Central memory CD4-positive, alpha-beta T cell (primary cell): ENCODE results near the gene MSANTD3.
"Not testable (repeated sequence)": the region's sequence is repeated elsewhere in the genome, so short reads cannot be mapped to it uniquely, and the experiment has no call there.

Experiments used
- DNase-seq: peaks from one replicate; pipeline ENCODE4 v3.0.0; 2022
- total RNA-seq, 3 experiments: gene quantifications; one replicate each; lab custom pipeline; 2026; lab: John Stamatoyannopoulos, UW

MSANTD3 gene, protein sequence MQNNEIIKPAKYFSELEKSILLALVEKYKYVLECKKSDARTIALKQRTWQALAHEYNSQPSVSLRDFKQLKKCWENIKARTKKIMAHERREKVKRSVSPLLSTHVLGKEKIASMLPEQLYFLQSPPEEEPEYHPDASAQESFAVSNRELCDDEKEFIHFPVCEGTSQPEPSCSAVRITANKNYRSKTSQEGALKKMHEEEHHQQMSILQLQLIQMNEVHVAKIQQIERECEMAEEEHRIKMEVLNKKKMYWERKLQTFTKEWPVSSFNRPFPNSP
- total RNA-seq: 5.4 to 13.3 (median 9.8) reads per million in 3 experiments

DNA sequence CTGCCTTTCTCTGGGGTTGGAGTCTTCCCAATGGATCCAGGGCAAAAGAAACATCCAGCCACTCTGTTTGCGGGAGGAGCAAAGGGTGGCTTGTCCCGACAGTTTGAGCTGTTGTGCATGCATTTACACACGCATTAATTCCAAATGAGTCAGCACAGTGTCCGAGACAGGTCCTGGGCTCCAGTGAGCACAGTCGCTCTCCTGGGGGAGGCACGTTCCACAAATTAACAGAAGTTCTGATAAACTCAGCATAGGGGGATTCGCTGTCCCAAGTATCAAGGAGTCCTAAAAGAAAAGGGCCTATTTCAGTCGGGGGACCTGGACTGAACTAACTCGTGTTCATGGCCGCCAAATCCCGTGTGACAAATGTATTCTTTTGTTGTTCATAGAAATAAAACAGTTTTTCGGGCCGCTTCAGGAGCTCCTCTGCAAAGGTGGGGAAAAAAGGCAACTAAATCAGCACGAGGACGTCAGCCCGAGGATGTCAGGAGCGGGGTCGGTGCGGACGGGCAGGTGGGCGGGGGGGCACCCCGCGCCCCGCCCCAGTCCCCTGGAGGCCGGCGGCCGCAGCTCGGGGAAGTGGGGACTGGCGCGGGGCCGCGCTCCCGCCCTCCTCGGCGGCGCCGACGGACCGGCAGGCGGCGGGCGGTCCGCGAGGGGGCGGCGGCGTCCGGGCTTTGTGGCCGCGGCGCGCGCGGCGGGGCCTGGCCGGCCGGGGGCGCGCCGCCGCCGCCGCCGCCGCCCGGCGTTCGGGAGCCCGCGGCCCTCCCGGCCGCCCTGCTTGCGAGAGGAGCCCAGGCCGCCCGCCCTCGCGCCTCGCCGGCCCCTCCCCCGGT is at the start of gene MSANTD3:
Gene MSANTD3 (plus strand): TSS at position 614 of the 836 bp plus-strand sequence. CDS start 14,796 bp downstream, outside the sequence.
- peak; percentile 39 for DNase-seq

DNA sequence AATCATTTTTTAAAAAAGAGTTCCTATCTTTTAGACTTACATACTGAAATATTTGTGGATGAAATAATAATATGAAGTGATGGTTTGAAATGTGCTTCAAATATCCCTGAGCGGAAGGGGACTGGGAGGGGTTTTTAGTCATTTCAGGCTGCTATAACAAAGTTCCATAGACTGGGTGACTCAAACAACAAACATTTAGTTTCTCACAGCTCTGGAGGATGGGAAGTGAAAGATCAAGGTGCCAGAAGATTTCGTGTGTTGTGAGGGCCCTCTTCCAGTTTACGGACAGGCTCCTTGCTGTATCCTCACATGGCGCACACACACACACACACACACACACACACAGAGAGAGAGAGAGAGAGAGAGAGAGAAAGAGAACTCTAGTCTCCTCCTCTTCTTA is 47.1 kb upstream of the MSANTD3 start:
- no peak for DNase-seq

DNA sequence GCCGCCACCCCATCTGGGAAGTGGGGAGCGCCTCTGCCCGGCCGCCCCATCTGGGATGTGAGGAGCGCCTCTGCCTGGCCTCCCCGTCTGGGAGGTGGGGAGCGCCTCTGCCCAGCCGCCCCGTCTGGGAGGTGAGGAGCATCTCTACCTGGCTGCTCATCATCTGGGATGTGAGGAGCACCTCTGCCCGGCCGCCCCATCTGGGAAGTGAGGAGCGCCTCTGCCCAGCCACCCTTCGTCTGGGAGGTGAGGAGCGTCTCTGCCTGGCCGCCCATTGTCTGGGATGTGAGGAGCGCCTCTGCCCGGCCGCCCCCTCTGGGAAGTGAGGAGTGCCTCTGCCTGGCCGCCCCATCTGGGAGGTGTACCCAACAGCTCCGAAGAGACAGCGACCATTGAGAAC is 34.0 kb upstream of the MSANTD3 start:
- DNase-seq: not testable (repeated sequence)

DNA sequence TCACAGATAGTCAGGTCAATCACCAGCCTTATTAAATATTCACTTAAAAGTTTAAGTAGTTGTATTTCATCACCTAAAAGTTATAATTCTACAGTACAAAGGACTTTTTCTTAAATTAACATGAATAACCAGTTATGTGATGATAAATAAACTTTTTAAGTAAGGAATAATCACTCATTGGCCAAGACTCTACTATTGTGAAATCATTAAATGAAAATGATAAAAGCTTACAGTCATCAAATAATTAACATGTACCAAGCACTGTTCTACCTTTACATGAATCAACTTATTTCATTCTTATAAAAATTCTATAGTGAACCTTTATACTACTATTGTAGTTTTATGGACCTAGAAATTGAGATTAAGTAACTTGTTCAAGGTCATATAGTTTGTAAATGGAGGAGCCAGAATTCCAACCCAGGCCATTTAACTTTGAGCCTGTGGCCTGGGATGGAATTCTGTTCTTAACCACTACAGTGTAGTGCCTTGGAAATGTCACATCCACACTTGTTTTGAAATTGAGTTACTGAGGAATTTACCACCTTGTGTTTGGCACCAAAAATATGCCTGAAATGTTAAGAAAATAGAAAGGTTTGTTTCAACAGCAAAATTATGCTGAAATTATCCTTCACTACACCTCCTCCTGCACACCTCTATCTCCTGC is 32.8 kb upstream of the MSANTD3 start:
- no peak for DNase-seq

DNA sequence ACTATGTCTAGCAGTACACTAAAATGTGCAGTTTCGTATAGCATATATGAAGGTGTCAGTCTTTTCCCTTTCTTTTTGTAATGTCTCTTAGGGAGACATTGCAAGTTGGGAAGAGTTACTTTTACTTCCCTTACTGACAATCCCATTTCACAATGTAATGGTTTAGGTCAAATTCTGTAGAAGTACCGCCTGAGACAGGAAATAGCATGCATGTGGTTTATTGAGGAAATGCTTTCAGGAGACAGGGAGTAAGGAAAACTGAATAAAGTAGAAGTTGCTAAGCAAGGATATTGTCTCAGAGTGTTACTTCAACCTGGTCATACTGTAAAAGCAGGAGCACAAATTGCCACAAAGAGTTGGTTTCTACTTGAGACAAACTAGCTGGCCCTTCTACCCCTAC is 32.1 kb upstream of the MSANTD3 start:
- no peak for DNase-seq

DNA sequence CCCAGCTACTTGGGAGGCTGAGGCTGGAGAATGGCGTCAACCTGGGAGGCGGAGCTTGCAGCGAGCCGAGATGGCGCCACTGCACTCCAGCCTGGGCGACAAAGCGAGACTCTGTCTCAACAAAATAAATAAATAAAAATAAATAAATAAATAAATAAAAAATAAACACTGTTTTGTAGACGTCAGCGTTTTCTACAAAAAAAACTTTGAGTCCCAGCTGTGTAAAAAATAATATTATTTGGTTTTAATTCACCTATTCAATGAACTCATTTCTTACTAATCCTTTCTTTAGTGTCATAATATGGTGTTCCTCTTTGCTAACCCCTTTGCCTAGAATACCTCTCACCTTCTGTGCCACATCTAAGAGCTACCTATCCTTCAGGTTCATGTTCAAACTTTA is 30.2 kb upstream of the MSANTD3 start:
- DNase-seq: no peak

DNA sequence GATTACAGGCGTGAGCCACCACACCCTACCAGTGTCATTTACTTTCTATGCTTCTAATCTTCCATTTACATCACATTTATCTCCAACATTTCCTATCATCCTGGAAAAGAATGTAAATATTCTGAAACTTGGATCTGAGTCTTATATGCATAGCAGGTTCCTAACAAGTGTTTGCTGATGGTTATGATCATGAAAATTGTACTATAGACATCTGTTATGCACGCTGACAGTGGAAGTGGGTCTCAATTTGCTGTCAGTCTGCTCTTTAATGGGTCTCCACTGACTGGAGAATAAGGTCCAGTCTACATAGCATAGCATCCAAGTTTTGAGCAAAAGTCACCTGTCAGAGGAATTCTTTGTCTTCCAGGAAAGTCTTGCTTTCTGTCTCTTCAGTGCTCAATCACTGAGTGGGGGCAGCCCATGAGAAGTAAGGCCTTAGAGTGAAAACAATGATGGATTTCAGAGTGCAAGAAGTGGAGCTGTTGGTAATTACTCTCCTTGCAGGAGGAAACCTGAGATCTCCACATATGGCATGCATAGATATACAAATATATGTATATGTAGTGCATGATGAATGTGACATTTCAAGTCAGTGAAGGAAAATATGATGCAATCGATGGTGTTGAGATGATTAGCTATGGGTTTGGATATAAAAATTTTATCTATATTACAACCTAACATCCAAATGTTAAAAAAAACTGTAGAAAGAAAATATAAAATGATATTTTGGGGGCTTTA is 29.2 kb upstream of the MSANTD3 start:
- DNase-seq: no peak

DNA sequence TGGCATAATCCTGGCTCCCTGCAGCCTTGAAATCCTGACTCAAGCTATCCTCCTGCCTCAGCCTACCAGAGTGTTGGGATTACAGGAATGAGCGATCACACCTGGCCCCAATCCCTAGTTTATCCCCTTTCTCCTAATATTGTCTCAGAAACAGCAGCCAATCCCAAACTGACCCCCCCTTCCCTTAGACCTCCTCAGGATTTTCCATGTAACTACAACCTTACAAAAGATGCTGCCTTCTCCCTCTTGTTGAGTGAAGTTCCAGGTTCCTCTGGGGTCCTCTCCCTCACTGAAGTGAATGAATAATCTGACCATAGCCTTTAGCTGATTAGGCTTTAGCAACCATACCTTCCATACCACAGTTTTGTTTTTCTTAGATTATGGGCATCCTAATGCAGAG is 25.9 kb upstream of the MSANTD3 start:
- DNase-seq: no peak

DNA sequence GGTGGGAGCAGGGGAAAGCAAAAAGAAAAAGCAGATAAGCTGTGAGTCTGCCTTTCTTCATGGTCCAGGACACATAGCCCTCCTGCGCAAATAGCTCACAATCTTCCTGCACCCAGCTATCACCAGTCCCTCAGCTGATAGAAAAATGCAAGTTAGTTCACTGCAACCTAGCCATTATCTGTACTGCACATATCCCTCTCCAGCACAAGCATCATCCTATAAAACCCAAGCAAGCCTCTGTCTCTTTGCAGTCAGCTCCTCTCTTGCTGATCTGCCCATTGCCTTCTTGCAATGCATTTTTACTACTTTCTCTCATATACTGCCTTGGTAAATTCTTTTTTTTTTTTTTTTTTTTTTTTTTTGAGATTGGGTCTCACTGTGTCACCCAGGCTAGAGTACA is 20.0 kb upstream of the MSANTD3 start:
- DNase-seq: no peak

DNA sequence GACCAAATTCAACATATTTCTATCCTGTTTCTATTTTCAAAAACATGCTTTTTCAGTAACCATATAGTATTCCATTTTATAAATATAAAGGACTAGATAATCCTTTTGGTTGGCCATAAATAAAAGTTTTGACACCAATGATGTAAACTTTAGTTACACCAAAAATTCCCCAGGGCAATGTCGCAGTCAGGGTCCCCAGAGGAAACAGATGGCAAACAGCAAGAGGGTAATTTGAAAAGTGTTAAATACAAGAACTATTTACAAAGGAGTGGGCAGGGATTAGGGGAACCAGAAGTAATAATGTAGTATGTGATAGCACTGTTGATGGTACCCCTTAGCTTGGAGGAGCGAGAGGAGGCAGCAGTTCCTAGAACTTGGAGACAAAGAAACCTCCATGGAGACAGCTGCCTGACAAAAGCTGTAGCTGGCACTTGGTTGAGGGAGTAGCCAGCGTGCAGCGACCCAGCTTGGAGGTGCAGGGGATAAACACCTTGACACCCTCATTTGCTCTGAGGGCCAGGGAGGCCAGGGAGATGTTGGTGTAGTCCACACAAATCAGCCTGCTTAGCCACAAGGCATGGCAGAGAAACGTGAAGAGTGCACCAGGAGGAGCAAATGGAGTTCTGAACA is 18.3 kb upstream of the MSANTD3 start:
- DNase-seq: no peak

DNA sequence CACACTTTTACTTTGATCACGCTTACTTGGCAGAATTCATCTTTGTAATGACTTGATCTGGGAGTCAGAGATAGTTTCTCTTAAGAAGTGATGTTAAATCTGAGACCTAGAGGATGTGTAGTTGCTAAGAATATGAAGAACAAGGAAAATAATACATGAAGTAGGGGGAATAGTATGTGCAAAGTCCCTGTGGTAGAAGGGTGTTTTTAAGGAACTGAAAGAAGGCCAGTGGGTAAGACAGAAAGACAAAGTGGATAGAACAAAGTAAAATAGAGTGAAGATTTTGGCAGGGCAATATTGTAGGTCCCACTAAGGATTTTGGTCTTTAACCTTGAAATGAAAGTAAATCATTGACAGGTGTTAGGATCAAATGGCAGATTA is 17.8 kb upstream of the MSANTD3 start:
- DNase-seq: no peak

DNA sequence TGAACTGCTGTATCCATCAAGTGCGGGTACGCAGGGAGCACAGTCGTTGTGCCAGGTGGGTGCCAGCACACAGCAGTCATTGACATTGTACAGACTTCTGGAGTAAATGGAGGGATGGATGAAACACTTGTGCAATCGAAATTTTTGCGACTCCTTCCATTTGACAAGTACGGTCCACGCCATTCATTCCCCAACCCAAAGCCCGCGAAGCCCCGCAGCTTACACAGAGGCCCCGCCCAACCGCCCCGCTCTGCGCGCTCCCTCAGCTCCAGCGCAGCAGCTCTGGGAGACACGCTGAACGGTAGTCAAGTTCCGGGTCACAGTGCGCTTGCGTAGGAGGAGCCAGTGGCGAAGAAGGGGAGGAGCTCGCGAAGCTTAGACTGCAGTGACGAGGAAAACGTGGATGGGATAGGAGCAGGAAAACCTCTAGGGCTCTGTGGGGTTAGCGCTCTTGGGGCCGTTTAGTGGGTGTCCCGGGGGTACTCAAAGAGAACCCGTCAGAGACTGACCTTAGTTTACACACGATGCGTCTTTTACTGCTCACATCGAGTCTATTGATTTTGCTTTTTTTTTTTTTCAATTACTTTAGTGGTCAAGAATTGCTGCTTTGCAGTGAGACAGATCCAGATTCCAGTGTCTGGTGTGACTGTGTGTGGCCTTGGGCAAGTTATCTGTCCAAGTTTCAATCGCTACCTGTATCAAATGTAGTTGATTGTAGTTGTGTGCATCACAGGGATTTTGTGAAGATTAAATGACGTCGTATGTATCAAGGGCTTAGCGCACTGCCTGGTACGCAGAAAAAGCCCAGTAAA is 15.3 kb upstream of the MSANTD3 start:
- peak; percentile 81 for DNase-seq

DNA sequence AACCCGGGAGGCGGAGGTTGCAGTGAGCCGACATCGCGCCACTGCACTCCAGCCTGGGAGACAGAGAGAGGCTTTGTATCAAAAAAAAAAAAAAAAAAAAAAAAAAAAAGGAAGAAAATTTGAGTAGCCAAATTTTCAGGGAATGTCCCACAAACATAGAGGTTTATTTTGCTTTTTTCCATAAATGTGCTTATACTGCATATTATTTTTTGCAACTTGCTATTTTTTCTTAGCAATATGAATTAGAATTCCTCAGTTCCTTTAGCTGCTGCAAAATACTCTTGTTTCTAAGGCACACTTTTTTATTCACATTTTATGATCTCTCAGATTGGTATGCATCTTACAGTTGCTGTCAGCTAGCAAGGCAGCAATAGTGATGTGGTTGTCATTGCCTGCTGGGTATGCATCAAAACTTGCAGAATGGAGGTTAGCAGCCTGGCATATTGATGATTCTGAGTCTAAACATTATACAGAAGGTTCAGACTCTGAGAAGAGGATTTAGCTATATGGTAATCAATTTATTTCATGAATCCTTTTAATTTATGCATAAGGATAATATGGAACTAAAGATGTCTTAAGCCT is 13.0 kb upstream of the MSANTD3 start:
- DNase-seq: no peak

DNA sequence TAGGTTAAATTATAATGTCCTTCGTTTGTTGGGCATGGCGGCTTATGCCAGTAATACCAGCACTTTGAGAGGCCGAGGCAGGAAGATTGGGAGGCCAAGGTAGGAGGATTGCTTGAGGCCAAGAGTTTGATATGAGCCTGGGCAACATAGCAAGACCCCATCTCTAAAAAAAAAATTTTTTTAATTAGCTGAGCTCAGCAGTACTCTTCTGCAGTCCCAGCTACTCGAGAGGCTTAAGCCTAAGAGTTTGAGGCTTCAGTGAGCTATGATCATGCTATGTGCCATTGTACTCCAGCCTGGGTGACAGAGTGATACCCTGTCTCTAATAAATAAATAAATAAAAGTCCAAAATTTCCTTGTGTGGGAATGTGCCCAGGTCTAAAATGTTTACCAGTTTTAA is 9.1 kb upstream of the MSANTD3 start:
- DNase-seq: no peak

DNA sequence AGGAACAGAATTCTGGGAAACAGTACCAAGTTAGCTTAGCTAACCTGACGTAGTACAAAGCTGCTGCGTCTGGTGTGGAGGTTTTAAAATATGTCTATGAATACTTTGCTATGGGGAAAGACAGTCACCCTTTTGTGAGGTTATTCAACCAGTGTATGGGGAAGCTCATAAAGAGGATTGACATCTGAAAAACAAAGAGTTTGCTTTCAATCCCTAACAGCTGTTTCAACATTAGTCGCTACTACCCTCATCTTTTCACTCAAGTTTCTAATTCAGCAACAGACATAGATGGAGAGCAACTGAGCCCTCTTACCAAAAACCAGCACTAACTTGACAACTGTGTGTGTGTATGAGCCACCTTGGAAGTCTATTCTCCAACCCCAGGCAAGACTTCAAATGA is 7.8 kb upstream of the MSANTD3 start:
- no peak for DNase-seq

DNA sequence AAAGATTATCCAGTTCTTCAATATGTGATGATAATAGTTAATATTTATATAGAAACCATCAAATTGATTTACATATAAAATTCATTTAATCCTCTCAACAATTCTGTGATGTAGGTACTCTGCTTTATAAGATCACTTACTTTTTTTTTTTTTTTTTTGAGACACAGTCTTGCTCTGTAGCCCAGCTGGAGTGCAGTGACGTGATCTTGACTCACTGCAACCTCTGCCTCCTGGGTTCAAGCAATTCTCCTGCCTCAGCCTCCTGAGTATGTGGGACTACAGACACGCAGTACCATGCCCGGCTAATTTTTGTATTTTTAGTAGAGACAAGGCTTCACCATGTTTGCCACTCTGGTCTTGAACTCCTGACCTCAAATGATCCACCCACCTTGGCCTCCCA is 5.8 kb upstream of the MSANTD3 start:
- not testable (repeated sequence) for DNase-seq

DNA sequence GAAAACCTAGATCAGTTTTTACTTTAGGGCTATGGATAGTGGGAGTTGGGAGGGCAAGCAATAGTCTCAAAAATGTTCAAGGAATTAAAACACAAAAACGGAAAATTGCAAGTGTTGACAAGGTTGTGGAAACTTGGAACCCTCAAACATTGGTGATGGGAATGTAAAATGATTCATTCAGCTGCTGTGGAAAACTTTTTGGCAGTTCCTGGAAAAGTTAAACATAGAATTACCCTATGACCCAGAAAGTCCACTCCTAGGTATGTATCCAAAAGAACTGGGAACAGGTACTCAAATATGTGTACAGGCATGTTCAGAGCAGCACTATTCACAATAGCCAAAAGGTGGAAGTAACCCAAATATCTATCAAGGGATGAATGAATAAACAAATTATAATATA is 1.2 kb upstream of the MSANTD3 start:
- no peak for DNase-seq

DNA sequence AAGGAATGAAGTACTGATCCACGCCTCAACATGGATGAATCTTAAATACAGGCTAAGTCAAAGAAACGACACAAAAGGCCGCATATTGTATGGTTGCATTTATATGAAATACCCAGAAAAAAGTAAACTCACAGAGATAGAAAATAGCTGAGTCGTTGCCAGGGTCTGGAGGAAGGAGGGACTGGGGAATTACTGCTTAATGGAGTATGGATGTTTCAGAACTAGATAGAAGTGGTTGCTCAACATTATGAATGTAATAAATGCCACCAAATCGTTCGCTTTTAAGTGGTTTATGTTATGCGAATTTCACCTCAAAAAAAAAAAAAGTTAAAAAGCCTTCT is 784 bp upstream of the MSANTD3 start:
- no peak for DNase-seq

DNA sequence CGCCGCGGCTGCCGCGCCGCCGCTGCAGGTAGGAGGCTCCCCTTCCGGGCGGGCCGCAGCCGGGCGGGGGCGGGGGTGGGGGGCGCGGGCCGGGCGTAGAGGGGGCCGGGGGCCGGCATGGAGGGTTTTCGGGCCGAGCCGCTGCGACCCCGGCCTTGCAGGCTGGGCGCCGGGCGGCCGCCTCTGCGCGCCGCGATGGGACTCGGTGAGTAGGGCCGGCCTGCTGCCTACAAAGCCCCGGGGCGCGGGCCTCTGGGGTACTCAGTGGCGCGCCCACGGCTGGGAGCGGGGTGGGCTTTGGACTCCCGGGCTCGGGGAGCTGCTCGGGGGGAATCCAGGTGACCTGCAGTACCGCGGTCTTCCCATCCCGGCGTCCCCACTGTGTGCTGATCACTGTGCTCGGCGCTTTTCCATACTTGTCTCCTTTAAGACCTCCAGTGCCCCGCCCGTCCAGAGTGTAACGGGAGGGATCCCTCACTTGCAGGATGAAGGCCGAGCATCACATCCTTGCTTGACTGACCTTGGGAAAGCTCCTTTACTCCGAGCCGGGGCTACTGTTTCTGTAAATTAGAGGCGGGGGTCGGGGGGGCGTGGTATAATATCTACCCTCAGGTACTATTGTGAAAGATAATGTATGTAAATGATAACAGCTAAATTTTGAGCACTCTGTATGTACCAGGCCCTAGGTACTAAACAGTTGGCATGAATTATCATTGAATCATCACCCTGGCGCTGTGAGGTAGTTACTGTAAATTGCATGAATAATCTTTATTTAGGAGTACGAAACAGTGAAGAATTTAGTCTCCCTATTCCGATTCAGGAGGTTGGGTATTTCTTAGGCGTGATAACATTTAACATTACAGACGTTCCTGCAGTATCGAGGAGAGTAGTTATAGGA is 672 bp downstream of the MSANTD3 start:
- peak; percentile 30 for DNase-seq
